ENCODE results near the gene ANKRD11.
"Not testable (repeated sequence)": the region's sequence is repeated elsewhere in the genome, so short reads cannot be mapped to it uniquely, and the experiment has no call there.

ANKRD11 gene

GRCh38 chr16:89277049-89277448 lies 213.3 kb downstream of the ANKRD11 start:
- DNase-seq: no peak

GRCh38 chr16:89275837-89276720 lies 214.3 kb downstream of the ANKRD11 start:
- DNase-seq: no peak

- no peak for DNase-seq
These were observed 215.1 kb downstream of the ANKRD11 start for GRCh38 chr16:89275284-89275584.

GRCh38 chr16:89274561-89275283 lies 215.6 kb downstream of the ANKRD11 start:
- DNase-seq: no peak

- no peak for DNase-seq
These were observed 216.5 kb downstream of the ANKRD11 start for GRCh38 chr16:89273741-89274472.

- DNase-seq: no peak
These were observed 217.7 kb downstream of the ANKRD11 start for GRCh38 chr16:89272631-89273030.

- no peak for DNase-seq
These were observed 219.6 kb downstream of the ANKRD11 start for GRCh38 chr16:89270666-89271345.

GRCh38 chr16:89269805-89270665 lies 220.3 kb downstream of the ANKRD11 start:
- no peak for DNase-seq

- DNase-seq: no peak
These were observed 221.2 kb downstream of the ANKRD11 start for GRCh38 chr16:89268987-89269735.

GRCh38 chr16:89268585-89268984 lies 221.8 kb downstream of the ANKRD11 start:
- no peak for DNase-seq

GRCh38 chr16:89267746-89268145 lies 222.6 kb downstream of the ANKRD11 start:
- DNase-seq: not testable (repeated sequence)

GRCh38 chr16:89266521-89267134 lies 223.7 kb downstream of the ANKRD11 start:
- no peak for DNase-seq

GRCh38 chr16:89265647-89266046 lies 224.7 kb downstream of the ANKRD11 start:
- no peak for DNase-seq

- no peak for DNase-seq
These were observed 225.4 kb downstream of the ANKRD11 start for GRCh38 chr16:89264800-89265550.

- DNase-seq: no peak
These were observed 228.4 kb downstream of the ANKRD11 start for GRCh38 chr16:89261691-89262563.

GRCh38 chr16:89259901-89260300 lies 230.5 kb downstream of the ANKRD11 start:
- not testable (repeated sequence) for DNase-seq

GRCh38 chr16:89257757-89258465 lies 232.4 kb downstream of the ANKRD11 start:
- no peak for DNase-seq

- no peak for DNase-seq
These were observed 233.1 kb downstream of the ANKRD11 start for GRCh38 chr16:89257281-89257731.
